ENCODE data around the gene RBM34.

RBM34 gene

DNA sequence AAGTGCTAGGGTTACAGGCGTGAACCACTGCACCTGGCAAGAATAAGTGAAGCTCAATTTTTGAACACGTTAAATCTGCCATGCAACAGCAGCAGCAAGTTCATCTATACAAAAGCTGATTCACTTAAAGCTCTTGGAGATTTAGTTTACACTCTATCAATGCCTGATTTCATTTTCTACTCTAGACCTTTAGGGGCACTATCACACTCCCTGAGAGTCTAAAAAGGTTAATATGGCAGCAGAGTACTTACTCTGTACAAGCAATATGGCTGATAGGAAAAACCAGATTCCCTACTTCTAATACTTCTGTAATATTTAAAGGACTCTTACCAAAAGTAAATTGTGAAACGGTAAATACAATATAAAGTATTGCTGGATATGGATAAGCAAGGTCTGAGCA, 4.8 kb downstream of the RBM34 start:
- DNase-seq = no peak

DNA sequence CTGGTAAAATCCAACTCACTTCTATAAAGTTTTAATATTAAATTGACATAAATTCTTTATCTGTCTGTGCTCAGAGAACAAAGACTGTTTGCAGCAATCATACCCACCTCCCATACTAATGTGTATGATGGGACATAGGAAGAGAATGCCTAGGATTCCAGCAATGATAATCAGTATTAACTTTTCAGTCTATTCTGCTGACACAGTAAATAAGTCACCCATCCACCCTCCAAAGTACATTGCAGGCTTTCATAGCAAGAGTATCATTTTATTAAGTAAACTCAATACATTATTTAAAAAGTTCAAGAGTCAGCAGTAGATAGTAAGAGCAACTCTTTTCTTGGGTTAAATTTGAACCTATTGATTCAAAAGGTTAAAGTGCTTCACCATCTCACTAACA, 8.8 kb downstream of the RBM34 start:
- DNase-seq = no peak

DNA sequence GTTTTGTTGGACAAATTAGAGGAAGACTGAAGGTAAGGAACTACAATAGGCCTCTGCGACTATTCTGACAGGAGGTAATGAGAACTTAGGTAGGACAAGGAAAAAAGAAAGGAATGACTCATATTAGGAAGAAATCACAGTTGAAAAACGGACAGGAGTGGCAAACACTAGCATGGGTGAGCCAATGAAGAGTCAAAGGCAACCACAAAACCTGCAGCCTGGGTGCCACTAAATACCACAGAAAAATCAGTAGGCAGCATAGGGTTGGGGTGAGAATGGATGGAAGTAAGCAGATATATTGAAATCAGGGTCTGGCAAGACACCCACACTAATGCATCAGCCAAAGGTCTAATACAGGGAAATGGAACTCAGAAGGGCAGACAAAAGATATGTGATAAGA, 10.0 kb downstream of the RBM34 start:
- no peak for DNase-seq

DNA sequence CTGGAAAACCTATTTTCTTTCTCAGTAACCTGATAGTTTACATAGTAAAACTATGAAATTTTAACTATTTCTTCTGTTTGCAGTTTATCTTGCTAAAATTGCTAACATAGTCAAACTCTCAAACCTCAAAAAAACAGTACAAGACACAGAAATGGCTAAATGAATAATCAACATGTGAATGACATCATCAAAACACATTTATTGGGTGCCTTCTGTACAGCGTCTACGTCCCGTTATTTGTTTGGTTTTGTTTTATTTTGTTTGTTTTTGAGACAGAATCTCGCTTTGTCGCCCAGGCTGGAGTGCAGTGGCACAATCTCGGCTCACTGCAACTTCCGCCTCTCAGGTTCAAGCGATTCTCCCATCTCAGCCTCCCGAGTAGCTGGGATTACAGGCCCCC, 11.2 kb downstream of the RBM34 start:
- no peak for DNase-seq

DNA sequence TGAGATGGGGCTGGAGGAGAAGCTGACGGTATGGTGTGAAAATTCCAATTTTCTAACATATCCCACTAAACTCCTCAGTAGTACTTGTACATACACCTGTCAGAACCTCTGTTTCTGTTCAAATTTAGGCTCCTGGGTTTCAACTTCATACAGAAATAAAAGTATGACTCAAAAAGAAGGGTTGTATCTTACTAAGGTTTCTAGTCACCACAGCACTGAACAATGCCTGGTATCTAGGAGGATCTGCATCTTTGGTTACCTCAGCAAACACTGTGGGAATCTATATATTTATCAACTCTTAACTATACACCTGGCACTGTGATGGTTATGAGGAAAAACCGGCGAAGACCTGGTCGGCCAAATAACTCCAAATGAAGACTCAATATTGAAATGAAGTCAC, 13.8 kb downstream of the RBM34 start:
- DNase-seq = no peak

DNA sequence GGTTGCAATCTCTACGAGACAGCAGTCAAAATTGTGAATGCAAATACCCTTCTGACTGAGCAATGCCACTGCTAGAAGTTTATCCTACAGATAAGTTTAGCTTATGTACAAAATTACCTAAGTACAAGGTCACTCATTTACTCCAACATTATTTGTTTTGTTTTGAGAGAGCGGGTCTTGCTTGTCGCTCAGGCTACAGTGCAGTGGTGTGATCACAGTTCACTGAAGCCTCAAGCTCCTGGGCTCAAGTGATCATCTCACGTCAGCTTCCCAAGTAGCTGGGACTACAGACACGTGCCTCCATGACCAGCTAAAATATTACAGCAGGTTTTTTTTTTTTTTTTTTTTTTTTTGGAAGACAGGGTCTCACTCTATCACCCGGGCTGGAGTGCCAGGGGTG, 15.4 kb downstream of the RBM34 start:
- DNase-seq = no peak

DNA sequence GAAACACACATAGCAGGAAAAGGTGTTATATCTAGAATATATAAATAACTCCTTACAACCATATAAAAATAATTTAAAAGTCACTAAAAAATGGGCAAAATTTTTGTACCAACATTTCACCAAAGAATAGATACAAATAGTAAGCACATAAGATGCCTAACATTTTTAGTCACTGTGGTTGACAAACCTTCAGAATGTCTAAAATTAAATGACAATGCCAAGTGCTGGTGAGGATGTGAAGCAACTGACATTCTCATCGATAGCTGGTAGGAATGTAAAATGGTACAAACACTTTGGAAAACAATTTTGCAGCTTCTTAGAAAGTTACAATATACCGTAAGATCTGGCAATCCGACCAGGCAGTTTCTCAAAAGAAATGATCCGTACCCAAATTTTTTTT, 18.1 kb downstream of the RBM34 start:
- DNase-seq = no peak

DNA sequence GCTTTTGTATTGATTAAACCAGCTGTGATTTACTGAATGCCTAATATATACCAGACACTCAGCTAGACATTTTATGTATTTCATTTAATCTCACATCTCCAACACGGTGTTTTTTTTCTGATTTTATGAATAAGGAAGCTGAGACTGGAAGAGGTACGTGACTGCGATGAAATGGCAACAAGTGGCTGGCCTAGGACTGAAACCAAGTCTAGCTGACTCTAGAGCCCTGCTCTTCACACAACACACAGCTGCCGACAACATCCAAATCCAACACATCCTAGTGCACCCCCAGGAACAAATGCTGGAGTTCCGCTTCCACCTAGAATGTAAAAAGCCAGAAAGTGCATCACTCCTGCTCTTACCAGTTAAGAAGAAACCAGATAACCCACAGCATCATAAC, 21.7 kb downstream of the RBM34 start:
- DNase-seq = no peak

DNA sequence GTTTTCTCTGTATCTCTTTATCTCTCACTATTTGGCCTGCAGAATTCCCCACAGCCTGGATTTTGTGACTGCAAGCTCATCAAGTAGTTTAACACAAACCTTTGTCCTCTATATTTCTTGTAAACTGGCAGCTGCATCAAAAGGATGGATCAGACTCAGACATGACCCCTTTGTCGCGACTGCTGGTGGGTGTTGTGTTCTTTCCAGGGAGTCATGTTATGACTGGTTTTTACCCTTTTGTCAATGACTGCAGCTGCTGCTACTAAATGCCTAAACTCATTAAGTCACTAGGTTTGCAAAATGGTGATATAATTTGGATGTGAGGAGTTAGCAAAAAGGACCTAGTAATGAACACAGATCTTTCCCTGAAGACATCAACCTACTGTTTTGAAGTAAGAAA, 22.2 kb downstream of the RBM34 start:
- DNase-seq = no peak

DNA sequence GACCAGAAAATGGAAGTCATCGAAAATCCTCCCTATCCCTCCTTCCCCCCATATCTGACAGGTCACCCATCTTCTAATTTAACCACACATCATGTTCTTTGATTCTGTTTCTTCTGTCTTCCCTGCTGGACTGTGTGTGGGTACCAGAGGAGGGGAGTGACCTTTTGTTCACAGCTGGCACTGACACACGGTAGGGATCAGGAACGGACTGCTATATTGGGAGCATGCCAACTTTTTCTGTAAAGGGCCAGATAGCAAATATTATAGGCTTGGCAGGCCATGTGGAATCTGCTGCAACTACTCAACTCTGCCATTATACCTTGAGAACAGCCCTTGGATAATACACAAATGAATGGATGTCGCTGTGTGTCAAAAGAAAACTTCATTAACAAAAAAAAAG, 24.9 kb downstream of the RBM34 start:
- DNase-seq = no peak

DNA sequence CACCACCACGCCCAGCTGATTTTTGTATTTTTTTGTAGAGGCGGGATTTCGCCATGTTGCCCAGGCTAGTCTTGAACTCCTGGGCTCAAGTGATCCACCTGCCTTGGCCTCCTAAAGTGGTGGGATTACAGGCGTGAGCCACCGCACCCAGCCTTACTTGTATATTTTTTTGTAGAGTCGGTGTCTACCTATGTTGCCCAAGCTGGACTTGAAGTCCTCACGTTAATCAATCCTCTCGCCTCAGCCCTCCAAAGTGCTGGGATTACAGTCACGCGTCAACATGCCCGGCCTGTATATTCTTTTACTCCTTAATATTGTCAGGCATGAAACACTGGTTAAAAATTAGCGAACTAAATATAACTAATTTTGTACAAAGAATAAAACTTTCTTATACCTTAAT, 26.9 kb downstream of the RBM34 start:
- no peak for DNase-seq

DNA sequence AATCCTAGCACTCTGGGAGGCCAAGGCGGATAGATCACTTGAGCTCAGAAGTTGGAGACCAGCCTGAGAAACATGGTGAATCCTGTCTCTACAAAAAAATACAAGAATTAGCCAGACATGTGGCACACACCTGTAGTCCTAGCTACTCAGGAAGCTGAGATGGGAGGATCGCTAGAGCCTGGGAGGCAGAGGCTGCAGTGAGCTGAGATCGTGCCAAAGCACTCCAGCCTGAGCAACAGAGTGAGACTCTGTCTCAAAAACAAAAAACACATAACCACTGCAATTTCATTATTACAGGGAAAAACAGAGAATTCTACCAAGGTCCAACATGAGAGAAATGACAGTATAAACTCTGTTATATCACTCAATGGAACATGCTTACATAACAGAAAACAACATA, 28.0 kb downstream of the RBM34 start:
- no peak for DNase-seq

DNA sequence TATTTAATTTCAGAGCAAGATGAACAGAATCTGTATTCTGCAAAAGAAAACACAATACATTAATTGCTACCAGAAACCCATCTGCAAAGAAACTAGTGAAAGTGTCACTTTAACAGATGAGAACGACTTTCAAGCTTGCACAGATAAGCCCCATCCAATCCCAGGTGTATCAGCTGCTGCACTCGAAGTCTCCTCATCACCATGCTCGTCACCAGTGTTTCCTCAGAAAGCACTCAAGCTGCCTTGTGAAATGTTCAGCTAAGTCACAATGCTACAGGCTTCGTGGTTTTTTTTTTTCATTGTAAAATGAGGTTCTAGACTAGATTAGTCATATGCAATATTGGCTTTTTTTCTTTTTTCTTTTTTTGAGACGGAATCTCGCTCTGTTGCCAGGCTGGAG, 29.1 kb downstream of the RBM34 start:
- DNase-seq = no peak

DNA sequence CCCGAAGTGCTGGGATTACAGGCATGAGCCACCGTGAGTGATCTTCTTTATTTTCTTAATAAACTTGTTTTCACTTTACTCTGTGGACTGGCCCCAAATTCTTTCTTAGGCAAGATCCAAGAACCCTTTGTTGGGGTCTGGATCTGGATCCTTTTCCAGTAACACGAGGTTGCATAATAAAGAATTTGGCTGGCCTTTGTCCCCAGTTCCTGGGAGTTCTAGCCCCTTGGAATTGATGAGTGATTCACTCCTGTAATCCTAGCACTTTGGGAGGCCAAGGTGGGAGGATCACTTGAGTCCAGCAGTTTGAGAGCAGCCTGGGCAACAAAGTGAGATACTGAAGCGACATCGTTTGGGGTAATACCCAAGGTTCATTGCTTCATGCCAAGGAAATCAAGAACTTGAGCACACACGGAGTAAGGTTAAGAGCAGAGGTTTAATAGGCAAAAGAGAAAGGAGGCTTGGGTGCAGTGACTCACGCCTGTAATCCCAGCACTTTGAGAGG, 30.2 kb downstream of the RBM34 start:
- DNase-seq = no peak

DNA sequence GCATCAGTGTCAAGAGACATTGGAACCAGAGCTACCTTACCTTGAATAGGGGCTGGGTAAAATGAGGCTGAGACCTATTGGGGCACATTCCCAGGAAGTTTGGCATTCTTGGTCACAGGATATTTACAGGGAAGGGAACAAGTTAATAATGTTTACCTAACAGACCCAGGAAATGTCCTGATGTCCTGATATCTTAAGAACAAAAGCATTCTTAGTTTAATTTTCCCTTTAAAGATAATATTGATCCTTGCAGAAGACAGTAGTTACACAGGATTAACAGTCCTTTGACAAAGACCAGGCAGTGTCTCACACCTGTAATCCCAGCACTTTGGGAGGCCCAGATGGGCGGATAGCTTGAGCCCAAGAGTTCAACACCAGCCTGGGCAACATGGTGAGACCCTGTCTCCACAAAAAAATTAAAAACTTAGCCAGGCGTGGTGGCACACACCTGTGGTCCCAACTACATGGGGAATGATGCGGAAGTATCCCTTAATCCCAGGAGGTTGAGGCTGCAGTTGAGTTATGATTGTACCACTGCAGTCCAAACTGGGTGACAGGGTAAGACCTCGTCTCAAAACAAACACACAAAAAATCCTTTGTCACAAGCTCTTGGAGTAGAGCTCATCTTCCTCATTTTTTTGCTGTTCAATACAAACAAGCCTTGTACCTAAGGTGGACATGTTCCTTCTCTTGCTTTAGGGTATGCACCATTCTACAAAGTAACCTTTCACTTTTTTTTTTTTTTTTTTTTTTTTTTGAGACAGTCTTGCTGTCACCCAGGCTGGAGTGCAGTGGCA, 31.1 kb downstream of the RBM34 start:
- no peak for DNase-seq

DNA sequence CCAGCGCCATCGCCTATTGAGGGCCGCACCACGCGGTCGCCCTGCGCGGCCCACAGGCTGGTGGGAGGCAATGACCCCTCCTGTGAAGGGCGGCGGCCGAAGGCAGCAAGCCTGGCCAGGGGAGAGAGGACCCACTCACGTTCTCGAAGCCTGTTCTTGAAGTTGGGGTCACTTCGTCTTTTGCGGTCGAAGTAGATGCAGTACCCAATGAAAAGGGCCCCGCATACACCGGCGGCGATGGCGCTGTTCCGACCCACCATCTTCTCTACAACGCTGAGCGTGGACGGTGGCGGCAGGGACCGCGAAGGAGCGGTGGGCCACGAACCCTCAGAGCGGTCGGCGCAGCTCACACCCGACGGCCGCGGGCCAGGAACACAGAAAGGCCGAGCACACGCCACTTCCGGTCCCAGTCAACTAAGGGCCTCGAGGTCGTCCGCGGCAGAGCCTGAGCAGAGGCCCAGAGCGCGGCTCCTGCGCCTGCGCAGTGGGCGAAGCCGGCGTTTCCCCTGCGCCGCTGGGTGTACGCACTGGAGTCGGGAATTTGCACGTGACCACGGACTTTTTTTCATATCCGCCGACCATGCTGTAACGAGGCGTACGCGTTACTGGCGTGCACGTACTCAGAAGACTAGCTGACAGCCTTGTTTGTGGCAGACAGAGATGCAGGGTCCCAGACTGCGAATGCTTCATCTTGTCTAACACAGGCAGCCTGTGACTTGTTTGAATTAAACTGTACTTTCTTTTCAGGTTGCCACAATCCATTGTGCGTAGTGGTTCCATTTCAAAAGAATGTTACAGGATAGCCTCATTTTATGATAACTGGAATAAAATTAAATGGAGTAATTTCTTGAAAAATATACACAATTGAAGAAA, 32.4 kb downstream of the RBM34 start, which contains the start of gene TOMM20:
TSS of gene TOMM20 (minus strand) at position 382 of the 873 bp plus-strand sequence. CDS start at position 260, 122 bp downstream.
- peak; percentile 49 to 96 (median 92) for DNase-seq

DNA sequence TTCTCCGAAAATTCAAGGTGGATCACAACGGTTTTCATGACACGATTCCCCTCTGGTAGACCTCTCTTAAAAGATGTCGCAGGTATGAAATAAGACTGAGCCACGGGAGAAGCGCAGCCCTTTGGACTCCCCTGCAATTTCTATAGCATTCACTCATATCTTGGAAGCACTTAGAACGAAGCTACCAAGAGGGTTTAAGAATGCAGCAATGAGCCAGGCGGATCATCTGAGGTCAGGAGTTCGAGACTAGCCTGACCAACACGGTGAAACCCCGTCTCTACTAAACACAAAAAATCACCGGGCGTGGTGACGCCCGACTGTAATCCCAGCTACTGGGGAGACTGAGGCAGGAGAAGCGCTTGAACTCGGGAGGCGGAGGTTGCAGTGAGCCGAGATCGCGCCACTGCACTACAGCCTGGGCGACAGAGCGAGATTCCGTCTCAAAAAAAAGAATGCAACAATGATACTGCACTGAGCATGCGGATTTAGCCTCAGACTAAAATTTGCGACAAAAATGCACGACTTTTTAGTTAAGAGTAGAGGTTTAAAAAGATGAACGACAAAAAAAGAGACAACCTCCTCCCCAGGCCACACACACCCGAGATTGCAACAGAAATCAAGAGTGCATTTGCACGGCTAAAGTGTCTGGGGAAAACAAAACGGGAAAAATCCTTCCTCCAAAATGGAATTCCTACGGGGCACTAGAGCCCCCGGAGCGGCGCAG, 33.2 kb downstream of the RBM34 start:
- DNase-seq = no peak

DNA sequence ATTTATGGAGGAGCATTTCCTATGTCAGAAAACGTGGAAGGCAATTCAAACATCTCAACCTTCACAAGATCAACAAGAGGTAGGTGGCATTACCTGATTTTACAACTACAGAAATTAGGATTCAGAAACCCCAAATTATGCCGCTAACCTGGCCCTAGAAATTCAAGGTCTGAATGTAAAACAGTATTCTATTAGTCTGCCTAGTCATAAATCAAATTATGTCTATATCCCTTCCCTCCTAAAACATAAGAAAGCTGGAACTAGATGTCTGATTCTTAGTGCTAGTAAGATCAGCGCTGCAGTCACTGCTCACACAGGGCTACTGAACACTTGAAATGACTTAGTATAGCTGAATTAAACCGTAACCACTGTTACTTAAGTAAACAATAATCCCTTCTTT, 33.8 kb downstream of the RBM34 start:
- DNase-seq = no peak

DNA sequence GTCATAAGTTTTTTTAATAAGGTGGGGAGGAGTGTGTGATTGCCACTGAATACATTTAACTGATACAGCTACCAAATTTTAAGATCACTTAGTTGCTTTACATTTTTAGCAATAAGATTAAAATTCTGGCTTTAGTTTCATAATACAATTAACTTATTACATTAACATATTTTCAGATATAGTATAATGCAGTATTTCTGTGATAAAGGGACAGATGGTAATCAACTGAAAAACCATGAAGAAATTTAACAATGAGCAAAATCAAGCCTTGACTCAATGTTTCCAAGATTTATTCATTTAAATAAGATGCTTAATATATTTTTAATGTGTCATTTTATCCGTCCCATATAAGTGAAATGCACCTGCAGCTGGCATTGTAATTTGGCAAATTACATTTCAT, 36.4 kb downstream of the RBM34 start:
- no peak for DNase-seq

DNA sequence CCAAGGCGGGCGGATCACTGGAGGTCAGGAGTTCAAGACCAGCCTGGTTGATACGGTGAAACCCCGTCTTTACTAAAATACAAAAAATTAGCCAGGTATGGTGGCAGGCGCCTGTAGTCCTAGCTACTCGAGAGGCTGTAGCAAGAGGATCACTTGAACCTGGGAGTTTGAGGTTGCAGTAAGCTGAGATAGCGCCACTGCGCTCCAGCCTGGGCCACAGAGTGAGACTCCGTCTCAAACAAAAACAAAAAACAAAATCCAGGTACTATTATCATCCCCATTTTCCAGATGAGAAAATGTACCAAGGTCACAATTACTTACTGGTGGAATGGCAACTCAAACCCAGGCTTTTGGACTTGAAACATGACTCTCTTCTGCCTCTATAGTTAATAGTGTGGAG, 36.9 kb downstream of the RBM34 start:
- DNase-seq = no peak

DNA sequence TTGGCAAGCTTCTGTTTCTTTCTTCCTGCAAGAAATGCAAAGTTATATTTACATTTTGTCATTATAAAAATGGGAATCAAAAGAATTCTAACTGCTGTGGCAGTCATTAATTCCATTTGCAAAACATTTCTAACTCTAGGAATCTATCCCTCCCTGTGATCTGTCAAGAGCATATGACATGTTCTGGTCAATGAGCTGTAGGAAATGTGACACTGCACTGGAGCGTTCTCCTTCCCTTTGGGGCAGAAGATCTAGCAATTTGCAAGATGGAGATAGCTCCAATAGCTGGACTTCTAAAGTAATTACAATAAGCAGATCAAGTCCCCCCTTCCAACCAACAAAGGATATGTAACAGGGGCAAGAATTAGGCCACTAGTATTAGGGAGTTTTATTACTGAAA, 38.7 kb downstream of the RBM34 start:
- DNase-seq = no peak
